ENCODE data around the gene PTN.

PTN gene

DNA sequence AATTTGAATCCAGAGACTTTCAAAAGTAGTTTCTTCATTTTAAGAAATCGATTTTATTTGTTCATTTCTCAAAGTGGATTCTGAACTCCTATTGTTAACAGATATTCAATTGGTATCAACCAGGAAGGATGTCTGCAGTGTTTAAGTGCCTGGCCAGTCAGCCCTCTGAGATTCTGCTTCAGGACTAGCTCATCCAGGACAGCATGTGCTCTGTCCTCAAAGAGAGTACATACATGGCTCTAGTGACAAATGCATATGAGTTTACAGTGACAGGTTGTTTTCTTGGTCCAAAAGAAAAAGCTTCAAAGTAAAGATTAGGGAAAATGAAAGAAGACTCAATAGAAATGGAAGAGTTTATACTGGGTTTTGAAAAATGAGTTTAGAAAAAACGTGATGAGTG is 8.4 kb upstream of the PTN start:
- H3K9me2 ChIP-seq (replicated peaks; ENCODE audit: control insufficient read depth, low read length): no peaks in the 10 kb centered on the region
- H3K9me3 ChIP-seq (ENCODE audit: control insufficient read depth, insufficient read depth, low read length): no peaks in the 10 kb centered on the region

GRCh38 chr7:137345799-137346449 is 2.4 kb upstream of the PTN start:
- no peaks in the 10 kb centered on the region for H3F3A ChIP-seq (ENCODE audit: control insufficient read depth, insufficient read depth)
- H3K4me3 ChIP-seq (ENCODE audit: low read length): no peak overlapping the region
- H3K4me1 ChIP-seq (ENCODE audit: control insufficient read depth, low read length): no peaks in the 10 kb centered on the region
- no peak overlapping the region for H3K4me2 ChIP-seq (ENCODE audit: low read length)
- H3K27ac ChIP-seq (ENCODE audit: low read depth, low read length): no peak overlapping the region
- no peaks in the 10 kb centered on the region for H3K9me3 ChIP-seq (ENCODE audit: control insufficient read depth, insufficient read depth, low read length)
- H3K36me3 ChIP-seq (ENCODE audit: control insufficient read depth, low read length): no peaks in the 10 kb centered on the region
- H3K9me2 ChIP-seq (replicated peaks; ENCODE audit: control insufficient read depth, low read length): no peaks in the 10 kb centered on the region
- H4K20me1 ChIP-seq (ENCODE audit: control insufficient read depth, insufficient read depth, low read depth, low read length): no peaks in the 10 kb centered on the region
- no peaks in the 10 kb centered on the region for H3K79me2 ChIP-seq (ENCODE audit: control insufficient read depth, low read length)
- TF ChIP-seq, protein P1, sequence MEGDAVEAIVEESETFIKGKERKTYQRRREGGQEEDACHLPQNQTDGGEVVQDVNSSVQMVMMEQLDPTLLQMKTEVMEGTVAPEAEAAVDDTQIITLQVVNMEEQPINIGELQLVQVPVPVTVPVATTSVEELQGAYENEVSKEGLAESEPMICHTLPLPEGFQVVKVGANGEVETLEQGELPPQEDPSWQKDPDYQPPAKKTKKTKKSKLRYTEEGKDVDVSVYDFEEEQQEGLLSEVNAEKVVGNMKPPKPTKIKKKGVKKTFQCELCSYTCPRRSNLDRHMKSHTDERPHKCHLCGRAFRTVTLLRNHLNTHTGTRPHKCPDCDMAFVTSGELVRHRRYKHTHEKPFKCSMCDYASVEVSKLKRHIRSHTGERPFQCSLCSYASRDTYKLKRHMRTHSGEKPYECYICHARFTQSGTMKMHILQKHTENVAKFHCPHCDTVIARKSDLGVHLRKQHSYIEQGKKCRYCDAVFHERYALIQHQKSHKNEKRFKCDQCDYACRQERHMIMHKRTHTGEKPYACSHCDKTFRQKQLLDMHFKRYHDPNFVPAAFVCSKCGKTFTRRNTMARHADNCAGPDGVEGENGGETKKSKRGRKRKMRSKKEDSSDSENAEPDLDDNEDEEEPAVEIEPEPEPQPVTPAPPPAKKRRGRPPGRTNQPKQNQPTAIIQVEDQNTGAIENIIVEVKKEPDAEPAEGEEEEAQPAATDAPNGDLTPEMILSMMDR (IDR thresholded peaks at IDR 0.05; ENCODE audit: low read depth, low read length, poor library complexity, severe bottlenecking): no peak
- TF ChIP-seq EZH2phosphoT487 (IDR thresholded peaks at IDR 0.05; ENCODE audit: borderline replicate concordance, low read length): no peak
- H3K27me3 ChIP-seq (ENCODE audit: control insufficient read depth, low read length): no peaks in the 10 kb centered on the region

More for the DNA sequence above, 8.4 kb upstream of the PTN start:
- H3K4me1 ChIP-seq (ENCODE audit: control insufficient read depth, low read length): no peaks in the 10 kb centered on the region
- no peaks in the 10 kb centered on the region for H3K27me3 ChIP-seq (ENCODE audit: control insufficient read depth, low read length)
- H4K20me1 ChIP-seq (ENCODE audit: control insufficient read depth, insufficient read depth, low read depth, low read length): no peaks in the 10 kb centered on the region
- no peaks in the 10 kb centered on the region for H3F3A ChIP-seq (ENCODE audit: control insufficient read depth, insufficient read depth)
- H3K27ac ChIP-seq (ENCODE audit: low read depth, low read length): no peak overlapping the region
- H3K4me2 ChIP-seq (ENCODE audit: low read length): no peak overlapping the region
- no peaks in the 10 kb centered on the region for H3K79me2 ChIP-seq (ENCODE audit: control insufficient read depth, low read length)
- no peak overlapping the region for H3K4me3 ChIP-seq (ENCODE audit: low read length)
- no peaks in the 10 kb centered on the region for H3K36me3 ChIP-seq (ENCODE audit: control insufficient read depth, low read length)
- TF ChIP-seq, protein P1 (IDR thresholded peaks at IDR 0.05; ENCODE audit: low read depth, low read length, poor library complexity, severe bottlenecking): no peak
- TF ChIP-seq EZH2phosphoT487 (IDR thresholded peaks at IDR 0.05; ENCODE audit: borderline replicate concordance, low read length): no peak

GRCh38 chr7:137342828-137343261 is 688 bp downstream of the PTN start:
- Histone ChIP-seq H3K9me3 (ENCODE audit: control insufficient read depth, insufficient read depth, low read length) (no peaks in the 10 kb centered on the region), H4K20me1 (ENCODE audit: control insufficient read depth, insufficient read depth, low read depth, low read length) (no peaks in the 10 kb centered on the region), H3K9me2 (replicated peaks; ENCODE audit: control insufficient read depth, low read length) (no peaks in the 10 kb centered on the region), H3K27ac (ENCODE audit: low read depth, low read length) (no peak overlapping the region), H3K4me1 (ENCODE audit: control insufficient read depth, low read length) (no peaks in the 10 kb centered on the region), H3K79me2 (ENCODE audit: control insufficient read depth, low read length) (no peaks in the 10 kb centered on the region), H3K4me2 (ENCODE audit: low read length) (no peak overlapping the region), H3K27me3 (ENCODE audit: control insufficient read depth, low read length) (no peaks in the 10 kb centered on the region), H3K4me3 (ENCODE audit: low read length) (no peak overlapping the region), H3K36me3 (ENCODE audit: control insufficient read depth, low read length) (no peaks in the 10 kb centered on the region), H3F3A (ENCODE audit: control insufficient read depth, insufficient read depth) (no peaks in the 10 kb centered on the region)
- TF ChIP-seq, protein P1 (IDR thresholded peaks at IDR 0.05; ENCODE audit: low read depth, low read length, poor library complexity, severe bottlenecking): no peak
- TF ChIP-seq EZH2phosphoT487 (IDR thresholded peaks at IDR 0.05; ENCODE audit: borderline replicate concordance, low read length): no peak
